PC-9 (cell line): ENCODE data around the gene RFX2. TPM values are rescaled to one million over a fixed set of nuclear protein-coding genes. Genes with fewer than 3 reads are reported as not detected.

Experiments
- BruUV-seq: library from RNA; stranded (reverse); fragments of 400-500 nt; replicated peaks from 2 replicates; lab custom pipeline; 2021; lab: Mats Ljungman, UMichigan
- CTCF ChIA-PET: fragments of 300-600 bp; sonication (Branson Sonifier 250); formaldehyde crosslinking; loops from one replicate; lab custom pipeline; 2022; ENCODE audit warnings: antibody characterized with exemption; lab: Charles Lee
- POLR2A ChIA-PET: fragments of 300-600 bp; sonication (Branson Sonifier 250); formaldehyde crosslinking; loops from one replicate; lab custom pipeline; 2022; ENCODE audit warnings: antibody characterized with exemption; ENCODE audit not compliant: unreplicated experiment; lab: Charles Lee
- DNase-seq, 2 experiments: peaks; one replicate each; pipeline versions ENCODE4 v3.0.0 to v3.0.0-alpha.2; 2015 to 2022; ENCODE audit warnings: mixed read lengths in 1 of 2
- H2AFZ ChIP-seq: fragments of 200-600 bp; sonication (generic); 2 replicates; pipeline ENCODE4 v1.8.1; 2017; ENCODE audit warnings: antibody characterized with exemption
- H3F3A ChIP-seq: fragments of 200-600 bp; sonication (generic); 2 replicates; pipeline ENCODE4 v1.8.1; 2017; ENCODE audit warnings: antibody characterized with exemption, mild to moderate bottlenecking, low read depth; ENCODE audit not compliant: insufficient read depth
- H3K27ac ChIP-seq: fragments of 200-600 bp; sonication (generic); 2 replicates; pipeline ENCODE4 v1.6.1; 2016; ENCODE audit warnings: mixed run types
- H3K27me3 ChIP-seq: fragments of 200-600 bp; sonication (generic); 2 replicates; pipeline ENCODE4 v1.6.1; 2016; ENCODE audit warnings: low read depth, mixed run types; ENCODE audit not compliant: insufficient read depth
- H3K36me3 ChIP-seq: fragments of 200-600 bp; sonication (generic); 2 replicates; pipeline ENCODE4 v1.6.1; 2016; ENCODE audit warnings: low read depth, mixed run types
- H3K4me1 ChIP-seq: fragments of 200-600 bp; sonication (generic); replicated peaks from 2 replicates; pipeline ENCODE4 v1.6.1; 2016; ENCODE audit warnings: mixed run types; ENCODE audit not compliant: insufficient read depth
- H3K4me2 ChIP-seq: fragments of 200-600 bp; sonication (generic); 2 replicates; pipeline ENCODE4 v1.6.1; 2017; ENCODE audit warnings: mixed run types
- H3K4me3 ChIP-seq: fragments of 200-600 bp; sonication (generic); 2 replicates; pipeline ENCODE4 v1.6.1; 2016; ENCODE audit warnings: mixed run types
- H3K79me2 ChIP-seq: fragments of 200-600 bp; sonication (generic); 2 replicates; pipeline ENCODE4 v1.6.1; 2017; ENCODE audit warnings: low read depth, mixed run types
- H3K9me2 ChIP-seq: fragments of 200-600 bp; sonication (generic); 2 replicates; pipeline ENCODE4 v1.8.1; 2017; ENCODE audit warnings: mild to moderate bottlenecking; ENCODE audit not compliant: insufficient read depth
- H3K9me3 ChIP-seq: fragments of 200-600 bp; sonication (generic); 2 replicates; pipeline ENCODE4 v1.8.1; 2016; ENCODE audit warnings: low read depth; ENCODE audit not compliant: insufficient read depth
- H4K20me1 ChIP-seq: fragments of 200-600 bp; sonication (generic); 2 replicates; pipeline ENCODE4 v1.8.1; 2017; ENCODE audit not compliant: insufficient read depth
- CTCF ChIP-seq: fragments of 200-600 bp; sonication (generic); conservative IDR thresholded peaks from 2 replicates; pipeline ENCODE4 v1.6.1; 2017; ENCODE audit warnings: mixed run types, antibody characterized with exemption, mild to moderate bottlenecking, moderate library complexity
- EZH2 ChIP-seq: fragments of 200-600 bp; sonication (generic); IDR thresholded peaks from 2 replicates; pipeline ENCODE4 v1.8.0; 2017; ENCODE audit warnings: antibody characterized with exemption, low read depth
- intact Hi-C: fragments of 100-400 bp; cut with micrococcal nuclease; formaldehyde crosslinking; loops from one replicate; pipeline ENCODE4 v1.10.0; 2022; ENCODE audit not compliant: unreplicated experiment
- total RNA-seq: library from RNA; stranded (reverse); gene quantifications from 2 replicates; pipeline ENCODE4 v1.2.3, GENCODE V29; 2021

The RFX2 gene
- total RNA-seq, 1 experiment from 2014 or later, result 11.6 TPM

DNA sequence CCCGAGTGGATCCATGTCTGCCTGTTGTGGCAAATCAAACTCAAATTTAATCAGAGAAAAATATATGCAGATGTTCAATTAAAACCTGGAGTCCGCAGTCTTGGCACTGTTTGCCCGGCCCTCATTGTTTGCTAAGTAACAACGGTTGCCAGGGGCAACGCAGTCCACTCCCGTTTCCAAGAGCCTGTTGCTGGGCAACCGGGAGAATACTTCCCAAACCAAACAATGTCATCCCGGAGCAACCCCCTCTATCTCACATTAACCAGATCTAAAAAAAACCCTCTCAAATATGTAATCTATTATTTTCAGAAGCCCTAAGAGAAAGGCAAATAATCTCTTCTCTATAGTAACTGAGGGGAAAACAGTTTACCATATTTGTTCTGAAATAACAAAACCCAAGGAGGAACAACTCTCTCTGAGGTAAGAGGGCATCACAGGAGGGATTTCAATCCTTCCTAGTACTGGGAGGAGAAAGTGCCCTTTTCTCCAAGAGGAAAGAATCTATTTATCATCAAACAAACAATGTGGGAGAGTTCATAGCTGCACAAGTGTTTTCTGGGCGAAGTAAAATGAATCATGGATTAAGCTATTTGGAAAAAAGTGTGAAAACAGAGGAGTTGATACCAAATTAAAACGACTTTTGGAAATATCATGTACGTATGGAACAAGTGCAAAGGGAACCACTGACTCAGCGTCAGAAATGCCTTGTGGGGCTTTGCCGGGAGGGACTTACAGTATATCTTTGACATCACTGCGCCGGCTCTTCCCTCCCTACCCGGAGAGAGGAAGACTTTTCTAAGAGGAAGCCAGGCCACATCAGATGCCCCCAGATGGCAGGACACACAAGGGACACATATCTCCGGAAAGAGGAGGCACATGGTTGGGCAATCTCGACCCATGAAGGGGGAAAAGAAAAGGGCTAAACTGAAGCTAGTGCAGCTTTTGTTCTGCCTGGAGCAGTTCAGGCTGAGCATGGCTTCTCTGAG is 43.3 kb downstream of the RFX2 start:
- Histone ChIP-seq H3K4me3 (no peak overlapping the region), H3K4me1 (peaks cover 61% of the 10 kb centered on the region), H4K20me1 (no peaks in the 10 kb centered on the region), H3K4me2 (peak overlapping the region; percentile 64), H3K9me3 (no peaks in the 10 kb centered on the region), H3K79me2 (no peaks in the 10 kb centered on the region), H2AFZ (no peak overlapping the region), H3K36me3 (no peaks in the 10 kb centered on the region), H3F3A (peaks cover 29% of the 10 kb centered on the region), H3K27ac (peak overlapping the region; percentile 58), H3K27me3 (no peaks in the 10 kb centered on the region), H3K9me2 (no peaks in the 10 kb centered on the region)
- no TSS peak for BruUV-seq
- ChIA-PET CTCF (no interaction called here), POLR2A (interaction anchor here (0.6 kb wide), 1 partner anchor 367 kb away, joined by 3 read pairs; no protein-coding TSS in a partner anchor)
- peak; percentile 72 to 84 for DNase-seq
- intact Hi-C loops, result loop anchor here (1.0 kb wide), 1 partner anchor 9 kb away; no protein-coding TSS in a partner anchor
- TF ChIP-seq EZH2 (no peak), CTCF (no peak)

DNA sequence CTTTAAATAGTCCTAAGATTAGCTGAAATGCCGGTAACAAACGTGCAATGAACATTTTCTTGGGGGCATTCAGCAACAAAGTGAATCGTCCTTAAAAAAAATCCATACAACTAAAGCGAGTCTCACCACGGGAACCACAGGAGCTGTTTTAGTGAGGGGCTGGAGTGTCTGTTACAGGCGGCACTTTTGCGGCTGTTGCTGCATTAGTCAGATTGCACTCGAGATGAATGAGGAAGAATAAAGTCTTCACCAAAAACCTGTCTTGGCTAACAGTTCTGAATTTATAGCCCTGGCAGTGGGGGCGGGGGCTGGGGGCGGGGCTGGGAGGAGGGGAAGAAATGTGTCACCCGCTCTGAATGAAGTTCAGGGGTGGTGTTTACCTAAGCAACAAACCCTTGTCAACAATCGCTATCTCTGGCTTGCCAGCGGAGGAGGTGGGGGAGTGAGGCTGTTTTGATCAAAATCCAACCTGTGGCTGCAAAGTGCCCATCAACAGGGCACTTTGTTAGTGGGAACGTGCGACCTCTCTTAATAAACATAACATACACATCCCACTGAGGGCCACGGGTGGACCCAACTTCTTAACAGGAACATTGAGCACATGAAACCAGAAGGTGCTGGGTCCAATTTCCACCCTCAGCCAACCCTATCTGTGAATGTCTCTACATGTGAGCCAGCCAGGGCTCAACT is 44.5 kb downstream of the RFX2 start:
- BruUV-seq, result no TSS peak
- H3K4me2 ChIP-seq, result peak overlapping the region; percentile 64
- H3K79me2 ChIP-seq, result no peaks in the 10 kb centered on the region
- no peaks in the 10 kb centered on the region for H3K36me3 ChIP-seq
- peak overlapping the region; percentile 45 for H3K27ac ChIP-seq
- TF ChIP-seq CTCF (no peak), EZH2 (no peak)
- intact Hi-C loops, result loop anchor here (1.0 kb wide), 1 partner anchor 10 kb away; no protein-coding TSS in a partner anchor
- no peaks in the 10 kb centered on the region for H4K20me1 ChIP-seq
- H3K4me3 ChIP-seq, result no peak overlapping the region; the same call in 1 of the 2 replicates
- no peaks in the 10 kb centered on the region for H3K9me3 ChIP-seq
- peak; percentile 40 to 75 for DNase-seq
- ChIA-PET POLR2A (no interaction called here), CTCF (no interaction called here)
- no peaks in the 10 kb centered on the region for H3K27me3 ChIP-seq
- H3K4me1 ChIP-seq, result peaks cover 67% of the 10 kb centered on the region
- H3F3A ChIP-seq, result peaks cover 32% of the 10 kb centered on the region
- H3K9me2 ChIP-seq, result no peaks in the 10 kb centered on the region
- no peak overlapping the region for H2AFZ ChIP-seq

DNA sequence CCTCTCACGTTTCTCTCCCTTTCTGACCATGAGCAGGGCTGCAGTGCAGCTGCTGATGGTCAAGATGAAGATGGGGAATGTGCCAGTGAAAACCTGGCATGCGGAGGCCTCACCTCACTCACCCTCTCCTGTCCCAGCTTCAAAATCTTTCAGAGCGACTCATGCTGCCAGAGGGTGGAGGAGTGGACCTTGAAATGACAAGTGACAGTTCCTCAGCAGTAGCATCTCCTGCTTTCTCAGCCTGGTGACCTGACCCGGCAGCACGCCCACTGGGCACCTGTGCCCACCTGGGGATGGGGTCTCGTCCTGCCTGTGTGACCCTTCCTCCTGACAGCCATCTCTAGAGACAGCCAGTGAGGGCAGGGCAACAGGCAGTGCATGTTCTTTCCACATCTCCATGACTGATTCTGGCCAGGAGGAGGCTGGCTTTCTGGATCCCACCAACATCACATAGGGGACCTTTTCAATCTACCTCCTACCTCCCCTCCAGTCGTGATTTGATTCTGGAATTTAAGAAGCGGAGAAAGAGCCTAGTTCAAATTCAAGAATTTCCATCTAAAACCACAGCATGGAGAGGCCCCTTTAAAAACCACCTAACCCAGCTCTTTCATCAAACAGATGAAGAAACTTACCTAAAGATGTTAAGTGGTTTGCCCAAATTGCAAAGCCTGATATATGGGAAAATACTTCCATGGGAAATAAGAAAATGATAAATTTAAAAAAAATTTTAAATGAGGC is 45.8 kb downstream of the RFX2 start:
- H3K27ac ChIP-seq, result no peak overlapping the region
- ChIA-PET POLR2A (interaction anchor here (0.7 to 1.1 kb wide), 2 partner anchors 12 to 16 kb away, joined by 5 to 7 read pairs; no protein-coding TSS in a partner anchor), CTCF (interaction anchor here (0.8 kb wide), 1 partner anchor 60 kb away, joined by 3 read pairs; no protein-coding TSS in a partner anchor)
- H2AFZ ChIP-seq, result no peak overlapping the region
- H3F3A ChIP-seq, result peaks cover 39% of the 10 kb centered on the region
- H4K20me1 ChIP-seq, result no peaks in the 10 kb centered on the region
- H3K27me3 ChIP-seq, result no peaks in the 10 kb centered on the region
- no peaks in the 10 kb centered on the region for H3K36me3 ChIP-seq
- peak overlapping the region; percentile 64 for H3K4me2 ChIP-seq
- no peaks in the 10 kb centered on the region for H3K9me2 ChIP-seq
- no peaks in the 10 kb centered on the region for H3K79me2 ChIP-seq
- no TSS peak for BruUV-seq
- H3K4me1 ChIP-seq, result peaks cover 75% of the 10 kb centered on the region
- intact Hi-C loops, result no loop called here
- H3K4me3 ChIP-seq, result no peak overlapping the region
- DNase-seq, result peak; percentile 66 to 79
- no peaks in the 10 kb centered on the region for H3K9me3 ChIP-seq
- TF ChIP-seq CTCF, result no peak
- no peak for TF ChIP-seq EZH2
